ENCODE measurements around the gene ARL17B.
A peak's percentile ranks its signal among the peaks of the same experiment; 100 is the strongest.
"Not testable (repeated sequence)": the region's sequence is repeated elsewhere in the genome, so short reads cannot be mapped to it uniquely, and the experiment has no call there.

The ARL17B gene

GRCh38 chr17:46249153-46249552 lies 112.4 kb downstream of the ARL17B start:
- not testable (repeated sequence) for DNase-seq (ENCODE audit: low spot score)

GRCh38 chr17:46244949-46245768 lies 116.4 kb downstream of the ARL17B start:
- not testable (repeated sequence) for DNase-seq (ENCODE audit: low spot score)

- not testable (repeated sequence) for DNase-seq (ENCODE audit: low spot score)
Observed at GRCh38 chr17:46244339-46244913, 117.1 kb downstream of the ARL17B start.

GRCh38 chr17:46243928-46244327 lies 117.6 kb downstream of the ARL17B start:
- DNase-seq (ENCODE audit: low spot score): not testable (repeated sequence)

GRCh38 chr17:46243505-46243904 lies 118.1 kb downstream of the ARL17B start:
- DNase-seq (ENCODE audit: low spot score): not testable (repeated sequence)

- DNase-seq (ENCODE audit: low spot score): not testable (repeated sequence)
Observed at GRCh38 chr17:46231359-46231758, 130.2 kb downstream of the ARL17B start.

GRCh38 chr17:46225274-46225794 lies 136.2 kb downstream of the ARL17B start:
- peak; percentile 70 for DNase-seq (ENCODE audit: low spot score)

GRCh38 chr17:46224864-46225263 lies 136.7 kb downstream of the ARL17B start:
- not testable (repeated sequence) for DNase-seq (ENCODE audit: low spot score)

Measured in HuH-7.5 (cell line).